DOHH2 (cell line): Measurements from ENCODE around the gene OBSCN.

Source experiments
- H3F3A ChIP-seq: fragments of 200-600 bp; sonication (generic), shearing (Covaris generic); 2 replicates; pipeline ENCODE4 v1.6.0; 2016; ENCODE audit warnings: antibody characterized with exemption, mild to moderate bottlenecking; ENCODE audit not compliant: control insufficient read depth, insufficient read depth
- H3K27ac ChIP-seq: fragments of 200-600 bp; sonication (generic); 2 replicates; pipeline ENCODE4 v1.5.1; 2014; ENCODE audit warnings: low read depth, mild to moderate bottlenecking, low read length, moderate library complexity
- H3K27me3 ChIP-seq: fragments of 200-600 bp; sonication (generic); 2 replicates; pipeline ENCODE4 v1.6.1; 2014; ENCODE audit warnings: mild to moderate bottlenecking, low read length, mixed read lengths; ENCODE audit not compliant: control insufficient read depth
- H3K36me3 ChIP-seq: fragments of 200-600 bp; sonication (generic); 2 replicates; pipeline ENCODE4 v1.6.1; 2014; ENCODE audit warnings: mild to moderate bottlenecking, low read length, moderate library complexity, mixed read lengths; ENCODE audit not compliant: control insufficient read depth
- H3K4me1 ChIP-seq: fragments of 200-600 bp; sonication (generic); 2 replicates; pipeline ENCODE4 v1.6.1; 2014; ENCODE audit warnings: mild to moderate bottlenecking, low read length, mixed read lengths; ENCODE audit not compliant: control insufficient read depth
- H3K4me2 ChIP-seq: fragments of 200-600 bp; sonication (generic); 2 replicates; pipeline ENCODE4 v1.6.0; 2014; ENCODE audit warnings: mild to moderate bottlenecking, low read length, moderate library complexity
- H3K4me3 ChIP-seq: fragments of 200-600 bp; sonication (generic); 2 replicates; pipeline ENCODE4 v1.5.1; 2014; ENCODE audit warnings: mild to moderate bottlenecking, low read length, mixed read lengths
- H3K79me2 ChIP-seq: fragments of 200-600 bp; sonication (generic); 2 replicates; pipeline ENCODE4 v1.6.1; 2014; ENCODE audit warnings: mild to moderate bottlenecking, low read length, mixed read lengths; ENCODE audit not compliant: control insufficient read depth
- H3K9me2 ChIP-seq: fragments of 200-600 bp; sonication (generic); replicated peaks from 2 replicates; pipeline ENCODE4 v1.6.1; 2014; ENCODE audit warnings: mild to moderate bottlenecking, low read length, mixed read lengths; ENCODE audit not compliant: control insufficient read depth
- H3K9me3 ChIP-seq: fragments of 200-600 bp; sonication (generic); 2 replicates; pipeline ENCODE4 v1.6.1; 2014; ENCODE audit warnings: antibody characterized with exemption, low read length, mixed read lengths; ENCODE audit not compliant: control insufficient read depth, insufficient read depth
- H4K20me1 ChIP-seq: fragments of 200-600 bp; sonication (generic); 2 replicates; pipeline ENCODE4 v1.6.0; 2014; ENCODE audit warnings: low read depth, mild to moderate bottlenecking, antibody characterized with exemption, low read length, moderate library complexity; ENCODE audit not compliant: control insufficient read depth, insufficient read depth
- EZH2phosphoT487 ChIP-seq: fragments of 200-600 bp; sonication (generic); IDR thresholded peaks from 2 replicates; pipeline ENCODE4 v1.6.1; 2017; ENCODE audit warnings: borderline replicate concordance, mild to moderate bottlenecking, antibody characterized with exemption, low read length, moderate library complexity, mixed read lengths
- TF ChIP-seq, protein P1 (sequence below): fragments of 200-600 bp; sonication (generic); IDR thresholded peaks from one replicate; pipeline ENCODE4 v1.5.1; 2014; ENCODE audit warnings: antibody characterized with exemption, mild to moderate bottlenecking, low read depth, low read length; ENCODE audit not compliant: poor library complexity, severe bottlenecking

Gene OBSCN

DNA sequence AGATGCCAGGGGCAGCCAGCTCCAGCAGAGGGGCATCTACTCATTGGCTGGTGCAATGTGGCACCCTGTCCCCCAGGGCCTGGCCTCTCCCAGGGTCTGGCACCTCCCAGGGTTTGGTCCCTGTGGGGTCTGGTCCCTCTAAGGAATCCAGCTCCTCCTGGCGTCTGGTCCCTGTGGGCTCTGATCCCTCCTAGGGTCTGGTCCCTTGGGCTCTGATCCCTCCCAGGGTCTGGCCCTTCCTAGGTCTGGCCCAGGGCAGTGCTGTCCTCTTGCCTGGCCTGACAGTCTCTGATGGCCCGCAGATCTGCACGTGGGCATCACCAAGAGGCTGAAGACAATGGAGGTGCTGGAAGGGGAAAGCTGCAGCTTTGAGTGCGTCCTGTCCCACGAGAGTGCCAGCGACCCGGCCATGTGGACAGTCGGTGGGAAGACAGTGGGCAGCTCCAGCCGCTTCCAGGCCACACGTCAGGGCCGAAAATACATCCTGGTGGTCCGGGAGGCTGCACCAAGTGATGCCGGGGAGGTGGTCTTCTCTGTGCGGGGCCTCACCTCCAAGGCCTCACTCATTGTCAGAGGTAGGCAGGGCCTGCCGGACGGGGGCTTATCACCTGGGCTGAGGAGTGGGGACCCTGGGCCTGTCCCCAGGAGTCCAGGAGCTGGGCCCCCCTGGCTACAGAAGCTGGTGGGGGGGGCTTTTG, 73.9 kb downstream of the OBSCN start:
- Histone ChIP-seq H3K9me2 (no peaks in the 10 kb centered on the region), H3K27me3 (no peaks in the 10 kb centered on the region), H3F3A (no peaks in the 10 kb centered on the region), H3K4me1 (no peaks in the 10 kb centered on the region), H3K27ac (no peak overlapping the region), H3K4me2 (no peak overlapping the region), H3K9me3 (no peaks in the 10 kb centered on the region), H3K36me3 (no peaks in the 10 kb centered on the region), H3K79me2 (no peaks in the 10 kb centered on the region), H4K20me1 (no peaks in the 10 kb centered on the region), H3K4me3 (no peak overlapping the region)
- TF ChIP-seq EZH2phosphoT487: no peak
- TF ChIP-seq, protein P1, sequence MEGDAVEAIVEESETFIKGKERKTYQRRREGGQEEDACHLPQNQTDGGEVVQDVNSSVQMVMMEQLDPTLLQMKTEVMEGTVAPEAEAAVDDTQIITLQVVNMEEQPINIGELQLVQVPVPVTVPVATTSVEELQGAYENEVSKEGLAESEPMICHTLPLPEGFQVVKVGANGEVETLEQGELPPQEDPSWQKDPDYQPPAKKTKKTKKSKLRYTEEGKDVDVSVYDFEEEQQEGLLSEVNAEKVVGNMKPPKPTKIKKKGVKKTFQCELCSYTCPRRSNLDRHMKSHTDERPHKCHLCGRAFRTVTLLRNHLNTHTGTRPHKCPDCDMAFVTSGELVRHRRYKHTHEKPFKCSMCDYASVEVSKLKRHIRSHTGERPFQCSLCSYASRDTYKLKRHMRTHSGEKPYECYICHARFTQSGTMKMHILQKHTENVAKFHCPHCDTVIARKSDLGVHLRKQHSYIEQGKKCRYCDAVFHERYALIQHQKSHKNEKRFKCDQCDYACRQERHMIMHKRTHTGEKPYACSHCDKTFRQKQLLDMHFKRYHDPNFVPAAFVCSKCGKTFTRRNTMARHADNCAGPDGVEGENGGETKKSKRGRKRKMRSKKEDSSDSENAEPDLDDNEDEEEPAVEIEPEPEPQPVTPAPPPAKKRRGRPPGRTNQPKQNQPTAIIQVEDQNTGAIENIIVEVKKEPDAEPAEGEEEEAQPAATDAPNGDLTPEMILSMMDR: no peak

DNA sequence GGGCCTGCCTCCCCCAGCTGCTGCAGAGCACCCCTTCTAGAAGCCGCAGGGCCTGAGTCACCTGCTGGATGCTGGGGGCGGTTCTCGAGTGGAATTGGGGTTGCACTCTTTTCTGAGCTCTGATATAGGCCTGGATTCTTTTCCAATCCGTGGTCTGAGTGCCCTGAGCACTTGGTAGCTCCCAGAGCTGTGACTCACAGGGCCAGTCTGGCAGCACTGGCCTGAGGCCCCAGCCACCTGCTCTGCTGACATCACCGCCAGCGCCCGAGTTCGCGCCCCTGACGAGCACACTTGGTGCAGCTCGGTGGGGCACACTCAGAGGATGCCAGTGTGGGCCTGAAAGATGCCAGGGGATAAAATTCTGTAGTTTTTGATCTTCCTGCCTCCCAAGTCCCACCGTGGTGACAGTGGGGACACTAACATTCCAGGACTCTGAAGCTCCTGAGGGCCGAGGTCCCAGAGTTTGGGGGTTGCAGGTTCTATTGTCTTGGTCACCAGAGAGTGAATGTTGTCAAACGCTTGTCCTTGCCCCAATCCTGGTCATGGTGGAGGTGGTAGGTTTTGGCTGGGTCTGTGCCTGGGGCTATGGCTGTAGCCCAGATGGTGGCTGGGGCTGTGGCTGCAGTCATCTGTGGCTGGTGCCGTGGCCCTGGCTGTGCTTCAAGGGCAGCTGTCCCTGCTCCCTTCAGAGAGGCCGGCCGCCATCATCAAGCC, 74.6 kb downstream of the OBSCN start:
- Histone ChIP-seq H4K20me1 (no peaks in the 10 kb centered on the region), H3K9me2 (no peaks in the 10 kb centered on the region), H3K4me2 (no peak overlapping the region), H3K79me2 (no peaks in the 10 kb centered on the region), H3K36me3 (no peaks in the 10 kb centered on the region), H3K4me3 (no peak overlapping the region), H3K27me3 (no peaks in the 10 kb centered on the region), H3K27ac (no peak overlapping the region), H3K9me3 (no peaks in the 10 kb centered on the region), H3F3A (no peaks in the 10 kb centered on the region), H3K4me1 (no peaks in the 10 kb centered on the region)
- no peak for TF ChIP-seq EZH2phosphoT487
- TF ChIP-seq, protein P1: no peak

DNA sequence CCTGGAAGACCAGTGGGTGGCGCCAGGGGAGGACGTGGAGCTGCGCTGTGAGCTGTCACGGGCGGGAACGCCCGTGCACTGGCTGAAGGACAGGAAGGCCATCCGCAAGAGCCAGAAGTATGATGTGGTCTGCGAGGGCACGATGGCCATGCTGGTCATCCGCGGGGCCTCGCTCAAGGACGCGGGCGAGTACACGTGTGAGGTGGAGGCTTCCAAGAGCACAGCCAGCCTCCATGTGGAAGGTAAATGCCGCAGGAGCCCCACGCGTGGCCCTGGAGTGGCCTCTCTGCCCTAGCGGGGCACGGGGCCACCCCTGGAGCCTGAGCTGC, 75.2 kb downstream of the OBSCN start:
- H3K27ac ChIP-seq: no peak overlapping the region
- no peaks in the 10 kb centered on the region for H3K9me2 ChIP-seq
- no peak overlapping the region for H3K4me2 ChIP-seq
- no peaks in the 10 kb centered on the region for H3K27me3 ChIP-seq
- no peaks in the 10 kb centered on the region for H3K9me3 ChIP-seq
- H3K36me3 ChIP-seq: no peaks in the 10 kb centered on the region
- H3K4me1 ChIP-seq: no peaks in the 10 kb centered on the region
- no peak for TF ChIP-seq EZH2phosphoT487
- TF ChIP-seq, protein P1: peak; percentile 27
- no peaks in the 10 kb centered on the region for H4K20me1 ChIP-seq
- H3K79me2 ChIP-seq: no peaks in the 10 kb centered on the region
- no peak overlapping the region for H3K4me3 ChIP-seq
- no peaks in the 10 kb centered on the region for H3F3A ChIP-seq
